GM21515 (cell line): ENCODE data around the gene ELF4.
"Not testable (repeated sequence)": the region's sequence is repeated elsewhere in the genome, so short reads cannot be mapped to it uniquely, and the experiment has no call there.

Experiments
- ATAC-seq: cut with Tn5 transposase; IDR thresholded peaks from one replicate; pipeline ENCODE4 v1.9.1; 2021; ENCODE audit not compliant: unreplicated experiment

ELF4 gene

DNA sequence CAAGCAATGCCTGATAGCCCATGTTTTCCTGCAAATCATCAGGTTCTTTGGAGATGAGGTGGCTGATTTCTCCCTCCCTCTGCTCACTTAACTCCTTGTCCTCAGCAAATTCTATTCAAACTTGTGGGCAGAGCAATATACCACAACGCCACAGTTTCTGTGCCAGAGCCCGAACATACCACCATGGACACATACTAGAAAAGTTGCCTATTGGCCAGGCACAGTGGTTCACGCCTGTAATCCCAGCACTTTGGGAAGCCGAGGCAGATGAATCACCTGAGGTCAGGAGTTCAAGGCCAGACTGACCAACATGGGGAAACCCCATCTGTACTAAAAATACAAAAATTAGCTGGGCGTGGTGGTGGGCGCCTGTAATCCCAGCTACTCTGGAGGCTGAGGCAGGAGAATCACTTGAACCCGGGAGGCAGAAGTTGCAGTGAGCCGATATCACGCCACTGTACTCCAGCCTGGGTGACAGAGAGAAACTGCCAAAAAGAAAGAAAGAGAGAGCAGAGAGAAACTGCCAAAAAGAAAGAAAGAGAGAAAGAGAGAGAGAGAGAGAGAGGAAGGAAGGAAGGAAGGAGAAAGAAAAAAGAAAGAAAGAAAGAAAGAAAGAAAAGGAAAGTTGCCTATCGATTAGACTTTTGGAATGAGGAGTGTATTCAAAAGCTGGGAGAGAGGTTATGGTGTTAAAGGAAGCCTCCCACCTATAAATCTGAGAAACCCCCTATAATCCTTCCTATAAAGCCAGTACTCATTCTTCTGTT, 5.0 kb upstream of the ELF4 start:
- ATAC-seq = not testable (repeated sequence)

DNA sequence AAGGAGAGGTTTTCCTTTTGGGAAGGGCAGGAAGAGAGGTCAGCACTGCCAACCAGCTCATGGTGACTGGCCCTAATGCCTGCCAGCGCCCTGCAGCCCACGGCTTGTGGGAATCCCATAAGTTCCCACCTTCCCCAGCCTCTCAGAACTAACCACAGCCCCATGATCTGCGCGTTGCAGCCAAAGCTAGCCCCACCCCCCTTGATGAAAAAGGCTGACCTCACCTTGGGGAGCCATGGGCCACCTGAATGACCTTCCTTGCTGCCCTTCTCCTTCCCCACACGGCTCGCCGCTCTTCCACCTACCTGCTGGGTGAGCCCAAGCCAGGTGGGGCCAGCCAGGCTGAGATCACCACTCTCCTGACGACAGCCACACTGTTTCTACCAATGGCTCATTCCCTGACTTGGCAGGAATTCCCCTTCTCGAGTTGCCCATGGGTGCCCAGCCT, 3.9 kb upstream of the ELF4 start:
- ATAC-seq = no peak

DNA sequence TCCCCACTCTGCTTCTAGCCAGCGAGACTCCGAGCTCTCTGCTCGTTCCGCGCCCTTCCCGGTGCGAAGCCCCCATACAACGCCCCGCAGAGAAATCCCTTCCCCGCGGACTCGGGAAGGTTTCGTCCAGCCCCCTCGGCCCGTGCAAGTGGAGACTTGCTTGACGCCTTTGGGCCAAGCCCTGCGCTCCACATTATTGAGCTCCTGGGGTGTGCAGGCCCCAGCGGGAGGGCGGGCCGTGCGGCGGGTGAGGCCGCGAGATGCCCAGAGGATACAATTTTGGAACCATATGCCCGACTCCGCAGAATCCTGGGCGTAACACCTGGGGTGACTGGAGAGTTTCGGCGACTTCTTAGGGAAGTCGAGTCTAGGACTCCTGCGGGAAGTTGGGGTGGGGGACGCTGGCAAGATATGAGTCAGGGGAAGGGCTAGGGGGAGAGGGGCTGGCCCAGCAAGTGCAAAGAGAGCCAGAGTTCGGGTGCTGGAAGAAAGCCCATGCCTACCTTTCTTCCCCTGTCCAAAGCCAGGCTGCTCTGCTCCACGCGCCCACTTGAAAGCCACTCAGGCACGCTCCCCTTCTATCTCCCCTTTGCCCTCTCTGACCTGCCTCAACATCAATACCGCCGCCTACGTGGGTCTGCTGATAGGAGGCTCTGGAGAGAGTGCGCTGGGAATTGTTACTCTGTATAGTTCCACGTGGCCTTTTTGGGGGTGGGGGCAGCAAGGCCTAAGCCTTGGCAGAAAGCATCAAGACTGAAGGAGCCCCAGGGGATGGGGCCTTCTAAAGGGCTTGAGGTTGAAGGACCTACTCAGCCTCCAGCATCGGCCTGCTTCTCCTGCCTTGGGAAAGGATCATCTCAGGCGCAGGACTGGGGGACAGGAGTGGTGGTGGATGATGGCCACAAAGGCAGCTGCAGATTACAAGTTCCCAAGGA, 1.2 kb upstream of the ELF4 start:
- no peak for ATAC-seq

DNA sequence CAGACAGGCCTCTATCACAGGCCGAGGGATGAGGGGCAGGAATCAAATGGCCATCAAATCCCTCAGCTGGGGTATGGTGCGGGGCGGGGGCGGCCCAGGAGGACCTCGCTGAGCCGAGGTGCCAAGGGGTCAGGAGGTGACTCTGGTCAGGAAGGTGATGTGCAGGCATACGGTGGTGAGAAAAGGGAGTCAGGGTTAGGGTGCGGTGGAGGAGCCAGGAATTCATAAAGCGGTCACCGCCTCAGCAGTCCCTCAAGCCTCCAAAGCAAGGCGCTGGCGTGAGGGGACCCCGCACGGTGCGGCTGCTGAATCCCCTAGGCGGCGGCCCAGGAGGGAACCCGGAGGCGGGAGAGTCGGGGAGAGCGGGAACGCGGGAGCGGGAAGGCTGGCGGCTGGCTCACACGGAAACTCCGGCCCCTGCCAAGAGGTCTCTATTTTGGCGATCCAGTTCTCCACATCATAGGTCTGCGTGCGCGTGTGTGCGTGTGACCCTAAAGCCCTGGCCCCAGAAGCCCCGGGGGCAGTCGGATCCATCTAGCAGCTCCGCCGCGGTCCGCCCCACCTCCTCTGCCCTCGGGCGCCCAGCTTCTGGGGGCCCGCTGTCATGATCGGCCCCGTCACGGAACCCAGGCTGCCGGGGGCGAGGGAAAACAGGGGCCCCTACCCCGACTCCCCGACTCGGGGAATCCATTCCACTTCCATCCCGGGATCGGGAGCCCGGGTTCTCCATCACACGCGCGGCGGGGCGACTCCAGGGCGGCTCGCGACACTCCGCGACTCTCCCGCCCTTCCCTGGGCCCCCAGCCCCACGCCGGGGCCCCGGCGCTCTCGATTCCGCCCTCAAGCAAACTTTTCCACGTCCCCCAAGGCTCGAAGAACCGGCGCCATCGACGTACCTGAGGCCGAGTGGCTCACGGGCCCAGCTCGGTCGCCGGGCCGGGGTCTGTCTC, 593 bp downstream of the ELF4 start:
- peak; percentile 10 for ATAC-seq

DNA sequence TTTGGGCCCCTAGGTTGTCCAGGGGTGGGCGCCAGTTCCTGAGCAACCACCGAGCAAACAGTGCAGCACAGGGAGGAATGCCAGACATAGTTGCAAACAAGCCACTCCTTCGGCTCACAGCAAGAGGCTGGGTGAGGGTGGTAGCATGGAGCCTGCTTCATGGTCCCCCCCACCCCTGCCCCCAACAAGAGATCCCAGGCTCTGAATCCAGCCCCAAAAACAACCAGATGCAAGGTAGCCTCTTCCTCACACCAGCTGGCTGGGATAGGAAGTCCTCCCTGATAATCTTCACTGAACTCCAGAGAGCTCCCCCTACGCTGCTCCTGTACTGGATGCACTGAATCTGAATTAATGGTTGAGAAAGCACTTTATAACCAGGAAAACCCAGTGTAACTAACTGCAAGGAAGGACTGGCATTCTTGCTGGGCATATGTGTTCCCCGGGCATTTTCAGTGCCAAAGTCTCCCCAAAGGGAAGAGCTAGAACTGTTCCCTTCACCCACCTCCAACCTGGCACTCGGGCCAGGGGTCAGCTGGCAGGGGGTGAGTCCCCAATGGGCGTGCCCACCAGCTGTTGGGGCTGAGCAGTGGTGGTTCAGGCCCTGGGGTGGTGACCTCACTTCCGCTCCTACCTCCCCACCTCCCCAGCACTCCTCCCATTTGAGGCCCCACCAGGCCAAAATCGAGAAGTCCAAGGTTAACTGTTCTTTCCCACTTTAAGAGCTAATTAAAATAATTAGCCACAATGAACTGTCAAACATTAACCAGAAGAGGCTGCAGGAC, 1.5 kb downstream of the ELF4 start:
- peak; percentile 60 for ATAC-seq

DNA sequence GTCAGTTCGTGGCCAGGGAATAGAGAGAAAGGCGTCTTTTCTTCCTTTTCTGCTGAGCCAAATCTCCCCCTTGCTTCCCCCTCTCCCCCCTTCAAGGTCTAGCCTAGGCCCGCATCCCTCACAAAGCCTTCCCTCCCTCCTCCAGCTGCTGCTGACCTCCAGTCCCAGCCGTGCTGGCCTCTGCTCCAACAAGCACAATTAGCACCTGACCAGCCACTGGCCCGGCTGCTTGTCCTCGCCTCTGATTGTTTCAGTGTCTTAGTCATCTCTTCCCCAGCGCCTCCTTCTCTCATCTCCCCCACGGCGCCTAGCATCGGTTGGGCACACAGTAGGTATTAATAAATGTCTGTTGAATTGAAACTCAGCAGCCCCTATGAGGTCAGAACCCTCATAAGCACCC, 4.2 kb downstream of the ELF4 start:
- no peak for ATAC-seq

DNA sequence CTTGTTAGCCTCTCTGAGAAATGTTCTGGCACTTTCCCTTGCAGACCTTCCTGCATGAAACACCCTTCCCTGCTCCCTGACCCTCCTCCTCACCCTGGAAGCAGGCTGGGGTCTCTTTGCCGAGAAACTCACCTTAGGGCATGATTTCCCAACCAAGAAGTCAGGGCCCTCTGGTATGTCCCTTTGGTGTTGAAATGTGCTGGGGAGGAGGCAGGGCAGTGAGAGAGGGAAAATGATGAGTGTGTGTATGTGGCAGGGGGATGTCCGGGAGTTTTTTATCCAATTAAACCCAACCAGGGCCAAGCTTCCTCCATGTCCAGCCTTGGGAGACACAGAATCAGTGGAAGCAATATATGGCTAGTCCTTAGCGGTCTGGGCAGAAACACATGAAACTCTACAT, 5.1 kb downstream of the ELF4 start:
- no peak for ATAC-seq

DNA sequence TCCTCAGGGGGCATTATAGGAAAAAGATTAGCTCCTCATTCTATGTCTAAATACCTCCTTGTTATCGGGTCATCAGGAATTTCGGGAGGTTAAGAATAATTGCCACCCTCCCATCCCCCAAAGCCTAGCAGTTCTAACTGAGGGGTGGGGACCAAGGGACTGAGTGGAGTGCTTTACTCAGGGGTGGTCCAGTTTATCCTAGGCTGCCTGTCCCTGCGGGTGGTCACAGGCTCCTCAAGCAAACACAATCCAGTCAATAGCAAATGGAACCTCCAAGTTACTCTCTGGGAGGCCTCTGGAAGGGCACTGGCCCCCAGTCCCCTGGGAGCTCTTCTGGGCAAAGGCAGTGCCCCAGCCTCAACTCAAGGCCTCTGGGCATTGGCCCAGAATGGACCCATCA, 6.7 kb downstream of the ELF4 start:
- ATAC-seq = no peak

DNA sequence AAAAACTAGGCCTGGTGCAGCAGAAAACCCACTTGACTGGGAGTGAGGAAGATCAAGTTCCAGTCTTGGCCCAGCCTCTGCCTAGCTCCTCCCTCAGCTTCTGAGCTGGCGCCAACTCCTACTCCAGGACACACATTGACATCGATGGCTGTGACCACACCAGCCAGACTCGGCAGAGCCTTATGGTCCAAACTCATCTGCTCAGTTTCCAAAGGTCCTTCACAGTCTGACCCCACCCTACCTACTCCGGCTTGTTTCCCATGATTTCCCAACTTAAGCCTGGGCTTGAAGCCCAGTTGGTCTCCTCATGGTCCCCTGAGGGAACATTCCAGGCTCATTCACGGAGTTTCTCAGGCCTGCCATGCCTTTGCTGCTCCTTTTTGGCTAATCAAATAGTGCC, 10.1 kb downstream of the ELF4 start:
- ATAC-seq = no peak

DNA sequence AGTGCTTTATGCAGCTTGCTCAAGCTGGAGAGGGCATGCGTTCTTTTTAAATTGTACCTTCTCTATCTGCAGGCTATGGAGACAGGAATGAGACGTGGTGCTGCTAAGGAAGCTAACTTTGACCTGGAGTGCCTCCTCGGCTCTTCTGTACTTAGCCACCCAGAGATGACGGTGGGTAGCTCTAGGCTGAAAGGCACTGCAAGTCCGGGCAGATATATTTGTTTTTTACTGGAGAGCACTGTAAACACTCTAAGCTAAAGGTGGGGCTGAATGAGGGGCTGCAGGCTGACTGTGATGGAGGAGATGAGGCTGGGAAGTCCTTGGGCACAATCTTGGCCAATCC, 12.1 kb downstream of the ELF4 start:
- ATAC-seq = no peak

DNA sequence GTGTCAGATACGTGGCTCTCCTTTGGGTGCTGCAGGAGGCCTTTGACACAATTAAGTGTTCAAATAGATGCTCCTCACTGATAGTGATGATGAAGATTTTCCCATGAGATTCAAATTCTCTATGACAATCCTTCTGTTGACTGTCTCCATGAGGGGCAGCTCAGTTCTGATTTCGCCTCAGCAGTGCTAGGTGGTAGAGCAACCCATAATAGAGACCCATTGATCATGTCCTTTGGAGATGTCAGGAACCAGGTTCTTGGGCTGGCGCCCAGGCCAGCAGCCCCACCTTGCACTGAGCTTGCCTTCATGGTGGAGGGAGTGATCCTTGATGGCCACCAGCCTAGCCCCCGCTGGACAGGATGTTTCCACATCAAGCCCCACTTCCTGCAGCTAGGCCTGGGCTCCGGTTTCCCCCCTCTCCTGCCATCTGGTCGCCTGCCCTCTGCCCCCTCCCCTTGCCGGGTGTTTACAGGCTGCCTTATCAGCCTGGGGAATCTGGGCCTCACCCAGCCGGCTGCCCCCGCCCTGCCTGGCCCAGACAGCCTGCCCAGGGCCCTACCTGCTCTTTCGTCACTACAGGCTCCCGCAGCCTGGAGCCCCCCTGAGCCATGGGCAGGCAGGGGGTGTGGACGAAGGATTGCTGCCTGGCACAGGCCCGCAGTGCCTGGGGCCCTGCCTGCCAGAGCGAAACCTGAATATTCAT, 12.6 kb downstream of the ELF4 start:
- ATAC-seq = no peak

DNA sequence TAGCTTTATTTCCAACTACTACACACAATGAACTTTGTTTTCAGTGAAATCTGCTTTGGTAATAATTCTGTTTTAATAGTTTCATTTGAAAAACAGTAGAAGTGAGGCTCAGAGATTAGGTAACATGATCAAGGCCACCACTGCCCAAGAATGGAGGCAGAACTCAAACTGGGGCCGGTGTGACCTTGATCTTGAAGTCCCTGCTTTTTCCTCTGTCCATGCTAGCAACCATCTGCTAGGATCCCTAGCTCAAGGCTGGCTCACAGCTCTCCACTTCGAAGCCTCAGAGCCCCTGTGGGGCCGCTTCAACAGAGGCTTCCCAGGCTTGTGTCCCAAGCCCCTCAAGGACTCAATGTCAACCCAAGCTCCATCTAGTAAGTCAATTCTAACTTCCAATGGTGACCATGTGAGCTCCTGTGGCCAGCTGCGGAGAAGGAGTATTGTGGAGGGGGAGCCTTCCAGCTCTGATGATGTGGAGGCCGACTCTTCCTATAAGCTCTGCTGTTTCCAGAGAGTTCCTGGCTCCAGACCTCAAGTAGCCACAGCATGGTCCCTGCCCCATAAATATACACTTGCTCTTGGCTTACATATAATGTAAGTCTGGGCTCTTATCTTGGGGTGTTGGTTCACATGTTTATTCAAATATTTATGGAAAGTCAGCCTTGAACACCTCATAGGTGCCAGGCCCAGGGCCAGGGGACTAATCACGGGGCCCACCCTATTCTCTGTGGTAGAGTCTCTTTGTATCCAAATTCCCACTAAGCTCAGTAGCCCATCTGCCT, 14.9 kb downstream of the ELF4 start:
- ATAC-seq = no peak

DNA sequence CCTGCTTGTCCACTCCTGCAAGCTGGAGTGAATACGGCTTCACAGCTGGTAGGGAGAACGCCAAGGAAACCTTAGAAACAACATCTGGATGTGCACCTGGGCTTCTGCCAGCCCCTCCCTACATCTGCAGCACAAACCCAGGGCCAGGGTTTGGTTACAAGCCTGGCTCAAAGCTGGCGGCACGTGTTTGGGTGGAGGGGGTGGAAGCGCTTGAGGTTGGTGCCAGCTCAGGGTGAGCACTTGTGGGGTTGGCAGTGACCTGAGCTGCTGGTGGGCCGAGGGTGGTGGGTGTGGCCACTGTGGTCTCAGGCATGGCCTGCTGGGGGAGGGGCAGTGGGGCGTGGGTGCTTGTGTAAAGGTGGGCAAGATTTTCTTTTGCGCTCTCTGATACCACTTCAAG, 15.6 kb downstream of the ELF4 start:
- ATAC-seq = no peak

DNA sequence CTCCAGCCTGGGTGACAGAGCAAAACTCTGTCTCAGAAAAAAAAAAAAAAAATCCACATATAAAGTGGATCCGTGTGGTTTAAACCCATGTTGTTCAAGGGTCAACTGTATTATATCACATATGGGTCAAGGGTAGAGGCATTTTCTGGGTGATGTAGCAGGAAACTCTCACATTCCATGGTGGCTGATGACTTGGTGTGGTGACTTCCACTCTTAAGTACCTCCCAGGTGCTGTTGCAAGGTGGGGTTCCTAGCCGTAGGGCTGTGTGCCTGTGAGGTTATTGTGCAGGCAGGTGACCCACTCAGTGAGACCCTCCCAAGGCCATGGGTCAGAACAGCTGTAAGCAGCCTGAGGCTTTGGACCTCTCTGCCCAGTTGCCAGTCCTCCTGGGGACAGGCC, 17.0 kb downstream of the ELF4 start:
- no peak for ATAC-seq

DNA sequence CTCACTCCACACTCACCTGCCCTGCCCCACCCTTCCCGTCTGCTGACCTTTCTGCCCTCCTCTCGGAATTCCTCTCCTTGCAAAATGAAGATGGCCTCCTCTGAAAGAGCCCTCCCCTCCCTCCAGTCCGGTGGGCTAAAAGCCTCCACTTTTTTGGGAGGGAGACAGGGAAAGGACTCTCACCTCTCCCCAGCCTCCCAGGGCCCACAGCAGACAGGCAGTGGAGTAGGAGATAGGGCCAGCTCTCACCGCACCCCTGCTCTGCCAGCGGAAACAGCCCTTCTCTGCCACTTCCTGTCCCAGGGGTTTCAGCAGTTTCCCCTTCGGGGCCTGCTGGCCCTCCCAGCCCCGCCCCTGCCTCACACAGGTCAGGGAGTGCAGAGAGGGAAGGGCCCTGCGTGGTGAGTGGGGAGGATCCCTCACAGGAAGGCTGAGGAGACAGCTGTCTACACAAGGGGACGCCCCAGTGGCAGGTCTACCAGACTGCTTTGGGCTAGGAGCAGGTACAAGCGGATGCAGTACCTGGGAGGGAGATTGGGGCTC, 18.2 kb downstream of the ELF4 start:
- peak; percentile 99 for ATAC-seq

DNA sequence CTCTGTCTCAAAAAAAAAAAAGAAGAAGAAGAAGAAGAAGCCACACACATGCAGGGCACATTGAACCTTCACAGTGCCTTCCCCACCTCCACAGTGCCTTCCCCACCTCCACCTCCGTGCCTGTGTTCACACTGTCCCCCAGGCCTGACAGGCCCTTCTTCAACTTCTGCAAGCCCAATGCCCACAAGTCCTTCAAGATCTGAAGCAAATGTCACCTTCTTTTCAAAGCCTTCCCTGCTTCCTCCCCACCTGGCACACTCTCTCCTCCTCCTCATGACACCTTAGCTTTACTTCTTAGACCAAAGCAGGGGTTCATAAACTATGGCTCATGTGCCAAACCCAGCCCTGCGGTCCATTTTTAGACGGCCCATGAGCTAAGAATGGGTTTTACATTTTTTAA, 19.9 kb downstream of the ELF4 start:
- ATAC-seq = no peak

DNA sequence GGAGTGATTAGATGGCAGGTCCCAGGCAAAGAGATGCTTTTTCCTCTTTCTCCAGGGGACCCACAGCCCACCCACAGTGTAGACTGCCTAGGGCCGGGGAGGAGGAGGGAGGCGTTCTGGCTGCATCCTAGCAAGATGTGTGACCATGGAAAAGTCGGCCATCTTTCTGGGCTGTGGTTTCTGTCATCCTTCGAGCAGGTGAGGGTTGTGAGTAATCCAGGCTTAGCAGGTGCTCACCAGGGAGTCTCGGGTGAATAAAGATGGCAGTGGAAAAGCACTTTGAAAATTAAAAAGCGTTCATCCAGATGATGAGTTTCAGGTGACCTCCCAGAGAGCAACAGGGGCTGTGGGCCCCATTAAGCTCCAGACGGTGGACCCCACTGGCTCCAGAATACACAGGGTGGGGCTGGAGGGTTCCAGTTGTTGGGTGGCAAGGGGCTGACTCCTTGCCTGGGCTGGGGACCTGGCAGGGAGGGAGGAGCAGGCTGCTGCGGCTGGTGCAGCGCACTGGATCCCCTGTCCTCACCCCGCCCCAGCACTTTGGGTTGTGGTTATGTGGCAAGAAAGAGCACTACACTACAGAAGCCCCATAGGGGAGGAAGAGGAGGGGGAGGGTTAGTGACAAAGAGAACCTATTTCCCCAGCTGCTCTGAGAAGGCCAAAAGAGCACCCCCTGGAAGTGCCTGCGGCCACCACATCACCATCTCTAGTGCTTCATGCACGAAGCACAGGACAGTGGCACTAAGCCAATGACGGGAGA, 23.7 kb downstream of the ELF4 start:
- peak; percentile 43 for ATAC-seq
